Smooth muscle cell (in vitro differentiated cells): ENCODE data around the gene SVIL. TPM values are rescaled to one million over a fixed set of nuclear protein-coding genes. Genes with fewer than 3 reads are reported as not detected.

ENCODE experiments used
- DNase-seq: peaks from one replicate; lab custom pipeline; 2025; ENCODE audit not compliant: unreplicated experiment; lab: John Stamatoyannopoulos, UW
- H2AFZ ChIP-seq: fragments of 200-600 bp; sonication (generic); 2 replicates; pipeline ENCODE4 v1.6.0; 2016; ENCODE audit warnings: antibody characterized with exemption, low read depth, mild to moderate bottlenecking
- H3F3A ChIP-seq: fragments of 200-600 bp; sonication (generic); 2 replicates; pipeline ENCODE4 v1.6.0; 2017; ENCODE audit warnings: antibody characterized with exemption, low read depth
- H3K27ac ChIP-seq: fragments of 200-600 bp; sonication (generic); 2 replicates; pipeline ENCODE4 v1.5.1; 2016; ENCODE audit warnings: low read depth, mild to moderate bottlenecking
- H3K27me3 ChIP-seq: fragments of 200-600 bp; sonication (generic); 2 replicates; pipeline ENCODE4 v1.6.1; 2016; ENCODE audit warnings: low read depth, mild to moderate bottlenecking
- H3K36me3 ChIP-seq: fragments of 200-600 bp; sonication (generic); 2 replicates; pipeline ENCODE4 v1.5.1; 2016; ENCODE audit warnings: low read depth
- H3K4me1 ChIP-seq: fragments of 200-600 bp; sonication (generic); 2 replicates; pipeline ENCODE4 v1.5.1; 2016; ENCODE audit warnings: low read depth
- H3K4me2 ChIP-seq: fragments of 200-600 bp; sonication (generic); 2 replicates; pipeline ENCODE4 v1.6.0; 2016; ENCODE audit warnings: mild to moderate bottlenecking
- H3K4me3 ChIP-seq: fragments of 200-600 bp; sonication (generic); 2 replicates; pipeline ENCODE4 v1.5.1; 2016; ENCODE audit warnings: mild to moderate bottlenecking
- H3K79me2 ChIP-seq: fragments of 200-600 bp; sonication (generic); 2 replicates; pipeline ENCODE4 v1.6.0; 2016; ENCODE audit warnings: low read depth, mild to moderate bottlenecking
- H3K9ac ChIP-seq: fragments of 200-600 bp; sonication (generic); 2 replicates; pipeline ENCODE4 v1.6.0; 2016; ENCODE audit warnings: low read depth
- H3K9me3 ChIP-seq: fragments of 200-600 bp; sonication (generic); replicated peaks from 2 replicates; pipeline ENCODE4 v1.5.1; 2016; ENCODE audit warnings: low read depth
- H4K20me1 ChIP-seq: fragments of 200-600 bp; sonication (generic); 2 replicates; pipeline ENCODE4 v1.6.0; 2016; ENCODE audit warnings: low read depth
- CTCF ChIP-seq: fragments of 200-600 bp; sonication (generic); IDR thresholded peaks from 2 replicates; pipeline ENCODE4 v1.5.1; 2017; ENCODE audit warnings: borderline replicate concordance, mild to moderate bottlenecking, antibody characterized with exemption; ENCODE audit not compliant: insufficient read depth, poor library complexity, severe bottlenecking
- WGBS: methylation state at CpG from one replicate; pipeline ENCODE4 v1.1.7; 2016; ENCODE audit warnings: low lambda C conversion rate; 5-methylcytosine and 5-hydroxymethylcytosine counted together
- microRNA counts: library from miRNA; unstranded; fragments of <30 nt; microRNA quantifications from one replicate; lab custom pipeline; 2016
- microRNA-seq: library from miRNA; unstranded; fragments of <30 nt; microRNA quantifications from one replicate; pipeline ENCODE4, GENCODE V29; 2016; ENCODE audit warnings: borderline number of aligned reads
- polyA plus RNA-seq: library from polyadenylated mRNA; unstranded; fragments of >200 nt; fragmentation: Nextera tagmentation; extraction: Ambion mirVana; gene quantifications from 2 replicates; pipeline ENCODE4 v1.2.1, GENCODE V29; 2016
- small RNA-seq: library from RNA; depleted of rRNA; stranded (forward); fragments of <200 nt; gene quantifications from one replicate; pipeline ENCODE3, GENCODE V24; 2014
- total RNA-seq: library from RNA; depleted of rRNA; stranded (reverse); fragments of >200 nt; gene quantifications from 2 replicates; pipeline ENCODE4 v1.2.3, GENCODE V29; 2014

Gene SVIL
- total and polyA plus RNA-seq, 2 experiments from 2014 or later = 32.5 to 33.0 TPM

- Histone ChIP-seq H3K4me3 (no peak overlapping the region), H3K27me3 (no peaks in the 10 kb centered on the region), H3K4me2 (no peak overlapping the region), H3K27ac (no peak overlapping the region), H3K79me2 (no peaks in the 10 kb centered on the region), H3K36me3 (no peaks in the 10 kb centered on the region), H3K9ac (no peak overlapping the region), H3K4me1 (no peaks in the 10 kb centered on the region), H2AFZ (no peak overlapping the region), H4K20me1 (no peaks in the 10 kb centered on the region), H3F3A (no peaks in the 10 kb centered on the region), H3K9me3 (peaks cover 6% of the 10 kb centered on the region)
- DNase-seq = no peak
- over 99% methylated on average over 53 of the region's 69 CpGs for WGBS
- TF ChIP-seq CTCF = no peak
These were observed 225.3 kb downstream of the SVIL start for GRCh38 chr10:29409241-29410054.

GRCh38 chr10:29408847-29409240, 225.9 kb downstream of the SVIL start:
- no peaks in the 10 kb centered on the region for H3F3A ChIP-seq
- no peak overlapping the region for H2AFZ ChIP-seq
- no peaks in the 10 kb centered on the region for H3K27me3 ChIP-seq
- no peaks in the 10 kb centered on the region for H3K79me2 ChIP-seq
- H3K36me3 ChIP-seq = no peaks in the 10 kb centered on the region
- no peaks in the 10 kb centered on the region for H3K4me1 ChIP-seq
- no peak overlapping the region for H3K4me3 ChIP-seq
- H3K27ac ChIP-seq = no peak overlapping the region
- no peak overlapping the region for H3K9ac ChIP-seq
- H3K4me2 ChIP-seq = no peak overlapping the region
- DNase-seq = no peak
- no peaks in the 10 kb centered on the region for H4K20me1 ChIP-seq
- TF ChIP-seq CTCF = no peak
- WGBS = 85% methylated on average over 2 of the region's 2 CpGs
- peaks cover 6% of the 10 kb centered on the region for H3K9me3 ChIP-seq

MicroRNAs within 50 kb of the gene (microRNA counts, 767-probe panel; counts per million panel counts)
- microRNA hsa-miR-604 (lab: Ali Mortazavi, UCI) (183 counts per million), microRNA hsa-miR-938 (lab: Ali Mortazavi, UCI) (183 counts per million)

Small RNA genes within 50 kb of the gene (microRNA-seq; reads per million reads assigned to microRNA genes)
- gene MIR604 (not detected), gene MIR938 (not detected)

Small RNA genes within 50 kb of the gene (small RNA-seq; reads per million reads assigned to genes)
- gene MIR604 (0.11 reads per million), gene MIR938 (0.18 reads per million), gene RF00105 (not detected)
